NCI-H1092 treated with DMSO at 0.1 percent for 48 hours (cell line): ENCODE results near the gene GGCT.

Source experiments
- DNase-seq: peaks from one replicate; lab custom pipeline; 2025; lab: John Stamatoyannopoulos, UW

The GGCT gene

DNA sequence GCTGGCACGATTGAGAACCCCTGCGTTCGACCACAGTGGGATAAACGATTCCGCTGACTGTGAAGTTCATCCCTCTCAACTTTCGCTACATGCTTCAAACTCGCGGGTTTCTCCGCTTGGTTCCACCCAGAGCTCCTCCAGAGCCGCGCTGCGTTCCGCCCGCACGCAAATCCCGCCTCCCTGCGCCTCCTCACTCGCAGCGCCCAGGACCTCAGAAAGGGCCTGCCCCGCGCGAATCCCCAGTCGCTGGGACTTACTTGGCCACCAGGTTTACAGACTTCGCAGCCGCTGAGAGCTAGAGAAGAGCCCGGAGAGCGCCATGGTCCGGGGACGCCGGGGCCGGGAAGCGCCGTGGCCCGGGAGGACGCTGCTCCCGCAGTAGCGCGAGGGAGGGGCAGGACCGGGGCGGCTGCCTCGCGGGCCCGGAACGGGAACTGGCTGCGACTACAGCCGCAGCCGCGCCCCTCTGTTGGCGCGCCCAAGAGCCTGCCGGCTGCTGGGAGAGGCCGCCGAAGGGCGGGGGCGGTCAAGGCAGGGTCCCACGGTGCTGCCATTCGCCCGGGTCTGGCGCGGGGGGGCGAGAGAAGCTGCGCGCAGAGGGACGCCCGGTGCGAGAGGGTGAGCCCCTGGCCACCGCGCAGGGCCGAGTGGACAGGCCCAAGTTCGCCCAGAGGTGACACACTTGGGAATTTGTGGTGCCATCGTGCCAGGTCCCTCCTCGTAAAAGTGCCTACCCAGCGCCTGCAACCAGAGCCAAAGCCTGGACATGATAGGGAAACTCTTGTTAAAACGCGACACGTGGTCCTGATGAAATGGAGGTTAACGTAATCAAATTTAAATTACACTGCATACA, 26.1 kb downstream of the GGCT start, which contains the start of gene NOD1:
NOD1 (minus strand) TSS at position 436 of the 853 bp plus-strand sequence. CDS start 21,863 bp downstream, outside the sequence.
- DNase-seq: peak; percentile 60

GRCh38 chr7:30476459-30477145, 28.0 kb downstream of the GGCT start:
- no peak for DNase-seq

DNA sequence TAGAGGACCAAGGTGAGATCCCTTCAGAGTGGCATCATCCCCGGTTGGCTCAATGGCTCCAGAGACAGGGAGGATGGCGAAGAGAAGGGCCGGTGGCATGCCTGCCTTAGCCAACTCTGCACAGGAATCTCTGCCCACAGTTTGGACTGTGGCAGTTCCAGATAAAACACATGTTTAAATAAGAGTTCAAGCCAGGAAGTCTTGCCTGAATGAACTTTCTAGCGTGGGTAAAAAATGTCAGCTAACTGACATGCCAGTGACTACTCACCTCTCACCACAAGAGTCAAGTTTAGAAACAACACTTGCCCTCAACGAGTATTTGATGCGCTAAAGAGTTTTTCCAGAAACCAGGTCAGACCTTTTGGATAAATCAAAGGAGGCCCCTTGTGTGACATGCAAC, 29.0 kb downstream of the GGCT start:
- no peak for DNase-seq

DNA sequence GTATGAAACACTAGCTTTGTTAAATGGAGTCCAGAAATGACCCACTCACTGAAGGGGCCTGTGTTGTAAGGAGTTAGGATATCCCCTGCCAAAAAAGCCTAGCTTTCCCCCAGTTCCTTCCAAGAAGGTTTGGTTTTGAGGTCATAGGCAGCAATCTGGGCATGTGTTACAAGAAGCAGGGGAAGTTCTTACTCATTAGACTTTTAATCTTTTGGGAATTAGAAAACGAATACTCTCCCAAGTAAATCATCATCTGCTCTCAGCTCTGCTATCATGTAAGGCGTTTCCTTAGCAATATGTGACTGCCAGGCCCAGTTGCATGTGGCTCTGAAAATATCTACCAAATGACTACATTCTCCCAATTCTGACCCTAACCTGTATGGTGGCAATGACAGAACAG, 29.7 kb downstream of the GGCT start:
- no peak for DNase-seq

GRCh38 chr7:30474485-30474884, 30.1 kb downstream of the GGCT start:
- no peak for DNase-seq

DNA sequence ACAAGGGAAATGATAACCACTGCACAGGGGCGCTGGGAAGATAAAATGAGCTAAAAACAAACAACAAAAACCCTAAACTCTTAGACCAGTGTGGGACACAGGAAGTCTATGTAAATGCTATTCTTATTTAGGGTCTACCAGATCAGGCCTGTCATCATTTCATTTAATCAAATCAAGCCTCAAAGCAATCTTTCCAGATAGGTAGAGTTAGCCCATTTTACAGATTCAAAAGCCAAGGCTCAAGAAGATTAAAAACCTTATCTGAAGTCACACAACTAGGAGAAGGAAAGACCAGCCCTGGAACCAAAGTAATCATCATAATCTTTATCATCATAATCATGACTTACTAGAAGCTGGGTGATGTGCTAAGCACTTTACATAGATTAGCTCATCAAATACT, 30.7 kb downstream of the GGCT start:
- DNase-seq: no peak

GRCh38 chr7:30472784-30473775, 31.5 kb downstream of the GGCT start:
- no peak for DNase-seq

- DNase-seq: no peak
Observed at GRCh38 chr7:30472081-30472783, 32.4 kb downstream of the GGCT start.

DNA sequence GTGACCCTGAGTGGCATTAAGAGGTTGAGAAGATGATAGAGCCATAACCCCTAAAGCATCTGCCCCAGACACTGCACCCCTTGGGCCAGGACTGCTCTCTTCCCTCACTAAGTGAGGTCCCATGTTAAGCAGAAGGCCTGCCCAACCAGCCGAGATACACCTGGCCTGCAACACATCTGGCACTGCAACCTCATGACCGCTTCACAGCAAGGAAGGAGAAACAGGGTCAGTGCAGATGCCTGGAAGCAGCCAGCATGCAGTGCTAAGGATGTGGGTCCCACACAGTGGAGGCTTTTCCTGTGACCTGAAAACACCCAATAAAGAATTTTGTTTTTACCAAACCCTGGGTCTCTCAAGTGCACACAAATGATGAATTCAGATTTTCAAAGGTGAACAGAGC, 33.4 kb downstream of the GGCT start:
- peak; percentile 53 for DNase-seq

DNA sequence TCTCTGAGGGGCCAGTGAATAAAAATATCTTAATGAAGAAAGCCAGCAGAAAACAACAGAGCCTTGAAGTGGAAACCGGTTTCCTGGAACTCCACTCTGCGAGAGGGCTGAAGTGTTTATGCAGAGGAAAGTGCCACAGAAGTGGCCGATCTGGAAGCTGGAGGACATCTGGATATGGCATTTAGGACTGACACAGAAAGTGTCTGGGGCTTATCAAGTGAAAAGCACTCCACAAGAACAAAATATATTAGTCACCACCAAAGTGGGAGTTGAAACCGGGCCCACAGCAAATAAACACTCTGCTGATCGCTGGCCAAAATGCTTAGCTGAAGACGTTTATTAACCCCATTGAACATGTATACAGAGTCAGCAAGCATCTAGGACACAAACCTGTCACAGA, 33.9 kb downstream of the GGCT start:
- peak; percentile 75 for DNase-seq

GRCh38 chr7:30470163-30470770, 34.4 kb downstream of the GGCT start:
- DNase-seq: peak; percentile 20

- DNase-seq: no peak
Observed at GRCh38 chr7:30469303-30469702, 35.3 kb downstream of the GGCT start.

DNA sequence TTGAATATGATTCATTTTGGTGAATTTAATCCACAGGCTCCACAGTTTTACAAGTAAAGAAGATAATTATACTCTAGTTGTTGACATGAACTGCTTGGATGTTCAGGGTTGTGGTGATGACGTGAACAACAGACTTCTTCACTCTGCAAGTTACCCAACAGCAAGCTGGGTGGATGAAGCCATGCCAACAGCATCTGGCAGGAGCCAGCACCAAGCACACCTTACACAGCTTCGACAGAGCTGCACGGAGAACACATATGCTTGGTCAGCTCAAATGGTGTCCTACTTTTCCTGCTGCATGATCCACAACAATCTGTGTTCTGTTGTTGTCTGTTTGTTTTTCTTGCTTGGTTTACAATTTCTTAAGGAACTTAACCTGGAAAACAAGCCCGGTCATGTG, 35.8 kb downstream of the GGCT start:
- DNase-seq: no peak

- DNase-seq: no peak
Observed at GRCh38 chr7:30468041-30468440, 36.6 kb downstream of the GGCT start.

DNA sequence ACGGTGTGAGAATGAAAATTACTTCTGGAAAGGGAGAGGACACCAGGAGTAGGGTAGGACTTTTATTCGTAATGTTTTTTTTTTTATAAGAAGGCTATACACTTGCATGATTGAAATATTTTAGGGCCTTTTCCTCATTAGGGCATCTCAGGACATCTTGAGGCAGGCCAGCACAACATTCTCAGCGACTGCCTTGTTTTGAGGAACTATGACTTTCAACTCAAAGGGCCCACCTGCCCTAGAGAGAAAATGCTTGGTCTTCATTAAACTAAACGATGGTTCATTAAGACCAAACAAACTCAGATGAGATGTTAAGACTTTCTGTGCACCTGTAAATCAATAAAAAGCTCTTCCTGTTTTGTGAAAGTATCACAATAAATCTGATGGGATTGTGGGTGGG, 37.4 kb downstream of the GGCT start:
- DNase-seq: no peak

DNA sequence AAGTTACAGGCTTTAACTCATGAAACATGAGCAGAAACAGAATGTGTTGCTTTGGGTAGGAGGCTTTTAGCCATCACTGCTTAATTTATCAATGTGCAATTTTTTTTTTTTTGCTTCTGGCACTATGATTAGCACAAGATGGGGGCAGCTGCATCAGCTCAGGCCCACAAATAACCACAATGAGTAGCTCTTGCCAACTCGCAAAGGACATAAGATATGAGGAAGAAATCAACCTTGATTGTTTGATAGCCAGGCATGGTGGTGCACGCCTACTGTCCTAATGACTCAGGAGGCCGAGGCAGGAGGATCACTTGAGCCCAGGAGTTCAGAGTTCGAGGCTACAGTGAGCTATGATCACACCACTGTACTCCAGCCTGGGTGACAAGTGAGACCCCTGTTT, 38.4 kb downstream of the GGCT start:
- no peak for DNase-seq

DNA sequence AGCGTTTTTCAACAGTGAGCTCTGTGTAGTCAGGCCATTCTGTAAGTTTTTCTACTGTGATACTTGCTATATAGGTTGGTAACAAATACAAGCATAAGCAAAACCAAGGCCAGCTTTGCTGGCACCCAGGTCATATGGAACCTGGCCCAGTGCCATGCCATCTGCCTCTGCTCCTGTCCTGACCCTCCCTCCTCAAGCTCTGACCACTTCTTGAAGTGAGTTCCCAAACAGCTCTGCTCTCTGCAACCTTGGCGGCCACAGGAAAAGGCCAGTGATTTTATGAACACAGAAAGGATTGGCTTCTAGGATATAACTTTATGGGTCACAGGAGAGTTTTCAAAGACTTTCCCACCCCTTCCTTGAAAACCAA, 38.8 kb downstream of the GGCT start:
- no peak for DNase-seq

GRCh38 chr7:30465046-30465810, 39.4 kb downstream of the GGCT start:
- DNase-seq: no peak

- no peak for DNase-seq
Observed at GRCh38 chr7:30464231-30464671, 40.4 kb downstream of the GGCT start.

DNA sequence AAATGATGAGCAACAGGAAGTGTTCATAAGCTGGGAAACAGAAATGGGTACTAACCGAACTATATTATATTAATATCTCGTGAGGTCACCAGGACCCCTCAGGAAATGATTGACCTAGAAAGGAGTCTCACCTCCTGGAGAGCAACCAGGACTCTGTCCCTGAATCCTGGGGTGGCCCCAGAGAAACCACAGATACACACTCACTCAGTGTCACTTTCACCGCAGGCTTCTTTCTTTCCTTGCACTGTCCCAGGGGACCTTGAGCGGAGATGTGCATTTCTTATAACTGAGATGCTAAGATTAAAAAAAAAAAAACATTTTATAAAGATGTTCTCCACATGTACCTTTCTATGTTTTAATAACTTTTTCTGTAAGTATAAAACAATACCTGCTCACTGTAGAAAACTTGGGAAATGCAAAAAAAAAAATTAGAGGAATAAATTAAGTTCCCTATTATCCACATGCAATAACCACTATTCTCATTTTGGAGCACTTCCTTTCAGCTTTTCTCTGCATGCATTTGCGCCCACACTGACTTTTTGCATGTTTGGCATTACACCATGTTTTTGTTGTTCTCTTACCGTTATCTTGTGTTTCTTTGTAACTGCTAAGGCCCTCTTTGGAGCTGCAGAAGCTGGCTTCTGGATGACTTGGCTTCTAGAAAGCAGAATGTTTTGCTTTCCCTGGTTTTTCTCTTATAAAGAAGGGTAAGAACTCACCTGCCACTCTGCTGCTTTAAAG, 41.1 kb downstream of the GGCT start:
- no peak for DNase-seq
